ENCODE data around the gene ADAMTS3. TPM values are rescaled to one million over a fixed set of nuclear protein-coding genes. Genes with fewer than 3 reads are reported as not detected.

Gene ADAMTS3
- total RNA-seq, 2 experiments from 2014 or later, result not detected

- H3K4me1 ChIP-seq (ENCODE audit: insufficient read depth, low read length, poor library complexity, severe bottlenecking), result no peaks in the 10 kb centered on the region
- H3K9me3 ChIP-seq (ENCODE audit: low read length), result no peaks in the 10 kb centered on the region
- TF ChIP-seq, protein P1, sequence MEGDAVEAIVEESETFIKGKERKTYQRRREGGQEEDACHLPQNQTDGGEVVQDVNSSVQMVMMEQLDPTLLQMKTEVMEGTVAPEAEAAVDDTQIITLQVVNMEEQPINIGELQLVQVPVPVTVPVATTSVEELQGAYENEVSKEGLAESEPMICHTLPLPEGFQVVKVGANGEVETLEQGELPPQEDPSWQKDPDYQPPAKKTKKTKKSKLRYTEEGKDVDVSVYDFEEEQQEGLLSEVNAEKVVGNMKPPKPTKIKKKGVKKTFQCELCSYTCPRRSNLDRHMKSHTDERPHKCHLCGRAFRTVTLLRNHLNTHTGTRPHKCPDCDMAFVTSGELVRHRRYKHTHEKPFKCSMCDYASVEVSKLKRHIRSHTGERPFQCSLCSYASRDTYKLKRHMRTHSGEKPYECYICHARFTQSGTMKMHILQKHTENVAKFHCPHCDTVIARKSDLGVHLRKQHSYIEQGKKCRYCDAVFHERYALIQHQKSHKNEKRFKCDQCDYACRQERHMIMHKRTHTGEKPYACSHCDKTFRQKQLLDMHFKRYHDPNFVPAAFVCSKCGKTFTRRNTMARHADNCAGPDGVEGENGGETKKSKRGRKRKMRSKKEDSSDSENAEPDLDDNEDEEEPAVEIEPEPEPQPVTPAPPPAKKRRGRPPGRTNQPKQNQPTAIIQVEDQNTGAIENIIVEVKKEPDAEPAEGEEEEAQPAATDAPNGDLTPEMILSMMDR (conservative IDR thresholded peaks at IDR 0.05; ENCODE audit: low read length), result peak; percentile 83
- TF ChIP-seq EZH2phosphoT487 (IDR thresholded peaks at IDR 0.05; ENCODE audit: borderline replicate concordance, low read depth, low read length), result no peak
- no peak overlapping the region for H3K4me2 ChIP-seq (ENCODE audit: low read length)
- intact Hi-C loops (cut with micrococcal nuclease; ENCODE audit: unreplicated experiment), result loop anchor here (5.0 to 10.0 kb wide), 2 partner anchors 140 to 698 kb away; no protein-coding TSS in a partner anchor
- H3K27ac ChIP-seq (ENCODE audit: low read depth, low read length, poor library complexity, severe bottlenecking), result no peak overlapping the region
- ChIA-PET CTCF (ENCODE audit: unreplicated experiment) (no interaction called here), POLR2A (interaction anchor here (0.6 to 0.8 kb wide), 3 partner anchors 14 to 1808 kb away, joined by 3 to 4 read pairs (median 3); no protein-coding TSS in a partner anchor)
- no peaks in the 10 kb centered on the region for H3K79me2 ChIP-seq (ENCODE audit: insufficient read depth, low read depth, low read length)
- H3K4me3 ChIP-seq (ENCODE audit: low read depth, low read length, poor library complexity, severe bottlenecking), result no peak overlapping the region
- DNase-seq (ENCODE audit: low spot score), result peak; percentile 41
- no peaks in the 10 kb centered on the region for H4K20me1 ChIP-seq (ENCODE audit: insufficient read depth, low read length)
- H3K9me2 ChIP-seq (ENCODE audit: insufficient read depth, low read length), result no peaks in the 10 kb centered on the region
- no TSS peak for BruUV-seq (replicated peaks)
- no peaks in the 10 kb centered on the region for H3K36me3 ChIP-seq (ENCODE audit: insufficient read depth, low read length)
- no peak overlapping the region for H2AFZ ChIP-seq (ENCODE audit: low read length)
These were observed 242.1 kb downstream of the ADAMTS3 start for GRCh38 chr4:72326692-72327632.

GRCh38 chr4:72325215-72325614 lies 243.8 kb downstream of the ADAMTS3 start:
- Histone ChIP-seq H2AFZ (ENCODE audit: low read length) (no peak overlapping the region), H3K36me3 (ENCODE audit: insufficient read depth, low read length) (no peaks in the 10 kb centered on the region), H4K20me1 (ENCODE audit: insufficient read depth, low read length) (no peaks in the 10 kb centered on the region), H3K4me3 (ENCODE audit: low read depth, low read length, poor library complexity, severe bottlenecking) (no peak overlapping the region), H3K9me2 (ENCODE audit: insufficient read depth, low read length) (no peaks in the 10 kb centered on the region), H3K9me3 (ENCODE audit: low read length) (no peaks in the 10 kb centered on the region), H3K27ac (ENCODE audit: low read depth, low read length, poor library complexity, severe bottlenecking) (no peak overlapping the region), H3K4me2 (ENCODE audit: low read length) (no peak overlapping the region), H3K79me2 (ENCODE audit: insufficient read depth, low read depth, low read length) (no peaks in the 10 kb centered on the region), H3K4me1 (ENCODE audit: insufficient read depth, low read length, poor library complexity, severe bottlenecking) (no peaks in the 10 kb centered on the region)
- TF ChIP-seq EZH2phosphoT487 (IDR thresholded peaks at IDR 0.05; ENCODE audit: borderline replicate concordance, low read depth, low read length), result no peak
- TF ChIP-seq, protein P1 (conservative IDR thresholded peaks at IDR 0.05; ENCODE audit: low read length), result no peak
- BruUV-seq (replicated peaks), result no TSS peak
- CTCF ChIA-PET (ENCODE audit: unreplicated experiment), result no interaction called here
- DNase-seq (ENCODE audit: low spot score), result no peak
- POLR2A ChIA-PET, result no interaction called here
- intact Hi-C loops (cut with micrococcal nuclease; ENCODE audit: unreplicated experiment), result loop anchor here (5.0 to 10.0 kb wide), 2 partner anchors 142 to 700 kb away; no protein-coding TSS in a partner anchor

- Histone ChIP-seq H3K36me3 (ENCODE audit: insufficient read depth, low read length) (no peaks in the 10 kb centered on the region), H3K9me2 (ENCODE audit: insufficient read depth, low read length) (no peaks in the 10 kb centered on the region), H3K4me2 (ENCODE audit: low read length) (no peak overlapping the region), H3K27ac (ENCODE audit: low read depth, low read length, poor library complexity, severe bottlenecking) (no peak overlapping the region), H2AFZ (ENCODE audit: low read length) (no peak overlapping the region), H3K4me3 (ENCODE audit: low read depth, low read length, poor library complexity, severe bottlenecking) (no peak overlapping the region), H3K4me1 (ENCODE audit: insufficient read depth, low read length, poor library complexity, severe bottlenecking) (no peaks in the 10 kb centered on the region), H3K9me3 (ENCODE audit: low read length) (no peaks in the 10 kb centered on the region), H3K79me2 (ENCODE audit: insufficient read depth, low read depth, low read length) (no peaks in the 10 kb centered on the region), H4K20me1 (ENCODE audit: insufficient read depth, low read length) (no peaks in the 10 kb centered on the region)
- POLR2A ChIA-PET, result interaction anchor here (0.9 kb wide), 1 partner anchor 29 kb away, joined by 3 read pairs; no protein-coding TSS in a partner anchor
- CTCF ChIA-PET (ENCODE audit: unreplicated experiment), result no interaction called here
- TF ChIP-seq EZH2phosphoT487 (IDR thresholded peaks at IDR 0.05; ENCODE audit: borderline replicate concordance, low read depth, low read length), result no peak
- TF ChIP-seq, protein P1 (conservative IDR thresholded peaks at IDR 0.05; ENCODE audit: low read length), result no peak
- no peak for DNase-seq (ENCODE audit: low spot score)
- intact Hi-C loops (cut with micrococcal nuclease; ENCODE audit: unreplicated experiment), result loop anchor here (10.0 kb wide), 1 partner anchor 702 kb away; no protein-coding TSS in a partner anchor
- BruUV-seq (replicated peaks), result no TSS peak
These were observed 245.8 kb downstream of the ADAMTS3 start for GRCh38 chr4:72323227-72323626.

All from OCI-LY7 (cell line).